ENCODE results near the gene ITGA11.
A peak's percentile ranks its signal among the peaks of the same experiment; 100 is the strongest.

Gene ITGA11

GRCh38 chr15:68375191-68375631 is 56.8 kb downstream of the ITGA11 start:
- DNase-seq (ENCODE audit: low read depth) = no peak
- no peak for TF ChIP-seq CTCF (IDR thresholded peaks at IDR 0.05; ENCODE audit: low read depth, low read length, missing control alignments)
- H3K4me3 ChIP-seq (ENCODE audit: low read depth, low read length) = no peak overlapping the region

GRCh38 chr15:68374168-68374745 is 57.7 kb downstream of the ITGA11 start:
- TF ChIP-seq CTCF (IDR thresholded peaks at IDR 0.05; ENCODE audit: low read depth, low read length, missing control alignments) = no peak
- DNase-seq (ENCODE audit: low read depth) = no peak
- H3K4me3 ChIP-seq (ENCODE audit: low read depth, low read length) = no peak overlapping the region

- no peak for TF ChIP-seq CTCF (IDR thresholded peaks at IDR 0.05; ENCODE audit: low read depth, low read length, missing control alignments)
- no peak overlapping the region for H3K4me3 ChIP-seq (ENCODE audit: low read depth, low read length)
- DNase-seq (ENCODE audit: low read depth) = no peak
Observed at GRCh38 chr15:68373028-68373427, 58.9 kb downstream of the ITGA11 start.

- no peak overlapping the region for H3K4me3 ChIP-seq (ENCODE audit: low read depth, low read length)
- no peak for DNase-seq (ENCODE audit: low read depth)
- TF ChIP-seq CTCF (IDR thresholded peaks at IDR 0.05; ENCODE audit: low read depth, low read length, missing control alignments) = peak; percentile 47
Observed at GRCh38 chr15:68372291-68372811, 59.6 kb downstream of the ITGA11 start.

GRCh38 chr15:68371851-68372250 is 60.1 kb downstream of the ITGA11 start:
- no peak overlapping the region for H3K4me3 ChIP-seq (ENCODE audit: low read depth, low read length)
- no peak for DNase-seq (ENCODE audit: low read depth)
- no peak for TF ChIP-seq CTCF (IDR thresholded peaks at IDR 0.05; ENCODE audit: low read depth, low read length, missing control alignments)

GRCh38 chr15:68371160-68371559 is 60.8 kb downstream of the ITGA11 start:
- DNase-seq (ENCODE audit: low read depth) = no peak
- no peak overlapping the region for H3K4me3 ChIP-seq (ENCODE audit: low read depth, low read length)
- no peak for TF ChIP-seq CTCF (IDR thresholded peaks at IDR 0.05; ENCODE audit: low read depth, low read length, missing control alignments)

GRCh38 chr15:68370768-68371151 is 61.2 kb downstream of the ITGA11 start:
- H3K4me3 ChIP-seq (ENCODE audit: low read depth, low read length) = no peak overlapping the region
- no peak for DNase-seq (ENCODE audit: low read depth)
- no peak for TF ChIP-seq CTCF (IDR thresholded peaks at IDR 0.05; ENCODE audit: low read depth, low read length, missing control alignments)

All from GM12864 (cell line).